K562 (cell line): Measurements from ENCODE around the gene EDA. TPM values are rescaled to one million over a fixed set of nuclear protein-coding genes. Genes with fewer than 3 reads are reported as not detected.

Source experiments
- ATAC-seq: fragments of 200-7000 bp; cut with Tn5 transposase; 3 replicates; pipeline ENCODE4 v1.9.1; 2020; ENCODE audit warnings: moderate library complexity
- BruUV-seq: library from RNA; stranded (reverse); fragments of 400-500 nt; replicated peaks from 2 replicates; lab custom pipeline; 2021; lab: Mats Ljungman, UMichigan
- CTCF ChIA-PET: fragments of 300-600 bp; formaldehyde crosslinking; extraction: SDS; loops from one replicate; lab custom pipeline; 2021; ENCODE audit warnings: low intra/inter-chr PET ratio; lab: Yijun Ruan, JAX
- POLR2A ChIA-PET: fragments of 300-600, 350-650 bp; sonication (Branson Sonifier 250); formaldehyde crosslinking; extraction: SDS; loops from one replicate; lab custom pipeline; 2021; ENCODE audit warnings: antibody characterized with exemption, inconsistent platforms; lab: Yijun Ruan, JAX
- DNase-seq, 4 experiments: peaks; one replicate each; pipeline versions ENCODE4 v3.0.0 to v3.0.0-alpha.2; 2011 to 2018; ENCODE audit warnings: low spot score in 3 of 4, mixed read lengths in 3 of 4; ENCODE audit errors: extremely low read depth in 1 of 4
- FAIRE-seq: peaks from 2 replicates; lab custom pipeline; 2011; peaks lifted over from hg19 to GRCh38; lab: Jason Lieb, UNC
- H2AFZ ChIP-seq: 2 replicates; pipeline ENCODE4 v1.6.0; 2011; ENCODE audit warnings: low read depth, low read length, control low read depth, inconsistent platforms
- H3K27ac ChIP-seq: fragments of 200-600 bp; 3 replicates; pipeline ENCODE4 v1.8.0; 2011; ENCODE audit warnings: low read depth, mild to moderate bottlenecking, control low read depth, inconsistent platforms, low read length, moderate library complexity, mixed read lengths; ENCODE audit errors: extremely low read depth
- H3K27me3 ChIP-seq, 2 experiments: fragments of 300-600 bp in 1 of 2; 2 replicates in 1 of 2; 3 replicates in 1 of 2; pipeline versions ENCODE4 v1.6.0 to v1.8.0; 2011; ENCODE audit warnings: inconsistent platforms in 2 of 2, low read length in 2 of 2, mild to moderate bottlenecking in 1 of 2, mixed read lengths in 1 of 2, moderate library complexity in 1 of 2; ENCODE audit not compliant: control insufficient read depth in 2 of 2, insufficient read depth in 2 of 2
- H3K36me3 ChIP-seq: fragments of 300-600 bp; 3 replicates; pipeline ENCODE4 v1.8.0; 2011; ENCODE audit warnings: mild to moderate bottlenecking, low read length, inconsistent platforms; ENCODE audit not compliant: control insufficient read depth, insufficient read depth
- H3K4me1 ChIP-seq, 2 experiments: fragments of 200-600 bp in 1 of 2; replicated peaks in 1 of 2; 2 replicates in 1 of 2; 3 replicates in 1 of 2; pipeline versions ENCODE4 v1.5.1 to v1.8.0; 2011; ENCODE audit warnings: inconsistent platforms in 2 of 2, low read length in 2 of 2, mild to moderate bottlenecking in 1 of 2, mixed read lengths in 1 of 2, moderate library complexity in 1 of 2; ENCODE audit not compliant: control insufficient read depth in 2 of 2, insufficient read depth in 2 of 2
- H3K4me2 ChIP-seq: 2 replicates; pipeline ENCODE4 v1.6.1; 2011; ENCODE audit warnings: low read length, control low read depth, inconsistent platforms, mixed read lengths; ENCODE audit not compliant: insufficient read depth
- H3K4me3 ChIP-seq: fragments of 200-600 bp; sonication (generic), shearing (Covaris generic); 2 replicates; pipeline ENCODE4 v1.5.1; 2016; ENCODE audit warnings: control low read depth, inconsistent platforms
- H3K79me2 ChIP-seq: fragments of 200-600 bp; 3 replicates; pipeline ENCODE4 v1.8.0; 2011; ENCODE audit warnings: low read length, inconsistent platforms; ENCODE audit not compliant: control insufficient read depth, insufficient read depth
- H3K9ac ChIP-seq, 2 experiments: 2 replicates each; pipeline versions ENCODE4 v1.6.0 to v1.6.1; 2011; ENCODE audit warnings: low read depth in 2 of 2, low read length in 2 of 2, control low read depth in 1 of 2, inconsistent platforms in 1 of 2, mild to moderate bottlenecking in 1 of 2, mixed read lengths in 1 of 2; ENCODE audit not compliant: insufficient read depth in 1 of 2
- H3K9me1 ChIP-seq: one replicate; pipeline ENCODE4 v1.6.0; 2011; ENCODE audit warnings: inconsistent platforms, mild to moderate bottlenecking, low read length, moderate library complexity; ENCODE audit not compliant: control insufficient read depth, insufficient read depth
- H3K9me3 ChIP-seq: replicated peaks from 2 replicates; pipeline ENCODE4 v1.5.1; 2011; ENCODE audit warnings: low read depth, low read length, inconsistent platforms; ENCODE audit not compliant: control insufficient read depth, insufficient read depth
- H4K20me1 ChIP-seq: replicated peaks from 2 replicates; pipeline ENCODE4 v1.6.1; 2011; ENCODE audit warnings: low read length, inconsistent platforms, mixed read lengths; ENCODE audit not compliant: control insufficient read depth, insufficient read depth
- C11orf30 ChIP-seq: fragments of 450-650 bp; IDR thresholded peaks from 2 replicates; pipeline ENCODE4 v1.6.1; 2016; ENCODE audit warnings: low read depth, mild to moderate bottlenecking
- CAMTA2 ChIP-seq: fragments of 250-450 bp; sonication (Bioruptor Pico); conservative IDR thresholded peaks from 2 replicates; pipeline ENCODE4 v1.5.1; 2022
- CHCHD3 ChIP-seq: fragments of 250-450 bp; sonication (Bioruptor Pico); IDR thresholded peaks from 2 replicates; pipeline ENCODE4 v2.1.2; 2022; ENCODE audit warnings: mild to moderate bottlenecking
- CHD2 ChIP-seq: IDR thresholded peaks from 2 replicates; pipeline ENCODE4 v1.6.1; 2011; ENCODE audit warnings: low read depth, low read length
- DIDO1 ChIP-seq: fragments of 450-650 bp; IDR thresholded peaks from 2 replicates; pipeline ENCODE4 v1.6.1; 2016; ENCODE audit warnings: low read depth, missing biosample characterization, missing genetic modification characterization
- HINFP ChIP-seq: fragments of 450-650 bp; conservative IDR thresholded peaks from 2 replicates; pipeline ENCODE4 v1.6.1; 2016; ENCODE audit warnings: missing genetic modification characterization, low read depth, mild to moderate bottlenecking, control low read depth, missing compliant biosample characterization
- MAFF ChIP-seq: IDR thresholded peaks from 2 replicates; pipeline ENCODE4 v1.6.1; 2012; ENCODE audit warnings: low read length, improper control_type of control experiment
- MYNN ChIP-seq, 2 experiments: sonication (generic); formaldehyde crosslinking in 1 of 2; IDR thresholded peaks; 2 replicates each; pipeline versions ENCODE4 v1.5.0 to v1.6.1; 2016 to 2020; ENCODE audit warnings: antibody characterized with exemption in 1 of 2, missing genetic modification reagents in 1 of 2
- NCOA2 ChIP-seq, 2 experiments: fragments of 450-650 bp; IDR thresholded peaks; 2 replicates each; pipeline ENCODE4 v1.6.1; 2018; ENCODE audit warnings: mild to moderate bottlenecking in 2 of 2, moderate library complexity in 1 of 2; ENCODE audit not compliant: partially characterized antibody in 2 of 2
- TAF1 ChIP-seq: IDR thresholded peaks from 2 replicates; pipeline ENCODE4 v1.6.1; 2011; ENCODE audit warnings: mild to moderate bottlenecking, low read length, moderate library complexity; ENCODE audit not compliant: insufficient read depth, control insufficient read depth, severe bottlenecking; ENCODE audit errors: extremely low read depth
- TCF15 ChIP-seq: fragments of 250-450 bp; sonication (Bioruptor Pico); IDR thresholded peaks from 2 replicates; pipeline ENCODE4 v1.8.0; 2022; ENCODE audit warnings: moderate library complexity, mild to moderate bottlenecking, inconsistent platforms
- YBX1 ChIP-seq: fragments of 450-650 bp; IDR thresholded peaks from 2 replicates; pipeline ENCODE4 v1.7.1; 2016; ENCODE audit warnings: mild to moderate bottlenecking
- ZFP91 ChIP-seq: sonication (generic); formaldehyde crosslinking; IDR thresholded peaks from 2 replicates; pipeline ENCODE4 v1.8.0; 2022; ENCODE audit warnings: mild to moderate bottlenecking, missing genetic modification reagents
- ZNF124 ChIP-seq: sonication (generic); formaldehyde crosslinking; IDR thresholded peaks from 2 replicates; pipeline ENCODE4 v1.8.1; 2022; ENCODE audit warnings: missing genetic modification reagents
- ZNF609 ChIP-seq: sonication (generic); formaldehyde crosslinking; IDR thresholded peaks from 2 replicates; pipeline ENCODE4 v1.8.1; 2023; ENCODE audit warnings: missing genetic modification reagents, mild to moderate bottlenecking, borderline replicate concordance
- WGBS: fragments of 100-300 bp; shearing (Covaris generic); methylation state at CpG from one replicate; pipeline ENCODE4 v1.1.6; 2016; ENCODE audit warnings: low coverage, mixed read lengths; ENCODE audit not compliant: insufficient coverage; ENCODE audit errors: missing lambda C conversion rate; 5-methylcytosine and 5-hydroxymethylcytosine counted together
- in situ Hi-C: fragments of 300-500 bp; cut with MboI; formaldehyde crosslinking; loops from 4 replicates; pipeline ENCODE4 v1.15.0; 2018; ENCODE audit warnings: inconsistent platforms, mixed read lengths
- intact Hi-C: fragments of 100-400 bp; cut with micrococcal nuclease; formaldehyde crosslinking; loops from 2 replicates; pipeline ENCODE4 v1.14.2; 2022
- polyA plus RNA-seq, 8 experiments: library from polyadenylated mRNA; depleted of rRNA in 4 of 8; stranded (reverse) in 5 of 8; unstranded in 3 of 8; fragments of >200 nt; fragmentation: Nextera tagmentation in 2 of 8; fragmentation: Illumina TruSeq in 1 of 8; extraction: Ambion mirVana in 2 of 8; extraction: Trizol in 1 of 8; gene quantifications; 2 replicates each; pipeline versions ENCODE4 v1.2.1 to v1.2.3, GENCODE V29; 2011 to 2014; ENCODE audit warnings: inconsistent platforms in 1 of 8, missing spikeins in 1 of 8
- total RNA-seq, 7 experiments: library from RNA; depleted of rRNA in 6 of 7; stranded (reverse); fragments of >200 nt in 6 of 7; fragmentation: Illumina TruSeq in 2 of 7; extraction: Trizol in 2 of 7; gene quantifications; 2 replicates each; pipeline versions ENCODE4 v1.2.1 to v1.2.3, GENCODE V29; 2011 to 2021; ENCODE audit warnings: low replicate concordance in 1 of 7

The EDA gene
- total and polyA plus RNA-seq, 9 of the 15 experiments (the other 6 are each of a cell fraction or from before 2014, with no cell fraction given) = 0.03 to 0.40 (median 0.07) TPM

GRCh38 chrX:69815063-69815462 is 199.2 kb downstream of the EDA start:
- Histone ChIP-seq H3K9me3 (no peaks in the 10 kb centered on the region), H3K79me2 (no peaks in the 10 kb centered on the region), H3K36me3 (no peaks in the 10 kb centered on the region), H3K4me1 (no peaks in the 10 kb centered on the region), H3K27ac (no peak overlapping the region), H3K9me1 (no peaks in the 10 kb centered on the region), H2AFZ (no peak overlapping the region), H4K20me1 (no peaks in the 10 kb centered on the region), H3K9ac (no peak overlapping the region), H3K4me3 (no peak overlapping the region), H3K27me3 (no peaks in the 10 kb centered on the region), H3K4me2 (no peak overlapping the region)
- intact Hi-C loops (no loop called here), in situ Hi-C loops (no loop called here)
- no TSS peak for BruUV-seq
- FAIRE-seq = no peak
- no peak for TF ChIP-seq CHCHD3 (CRISPR knock-in tag)
- no peak for TF ChIP-seq MYNN (IDR thresholded peaks at IDR 0.05)
- no peak for TF ChIP-seq MYNN (CRISPR knock-in tag; IDR thresholded peaks at IDR 0.05)
- TF ChIP-seq NCOA2 (IDR thresholded peaks at IDR 0.05; ENCODE audit: partially characterized antibody in 2 of 2) = no peak
- TF ChIP-seq ZNF609 (CRISPR knock-in tag) = no peak
- TF ChIP-seq TAF1 = no peak
- TF ChIP-seq DIDO1 = no peak
- no peak for TF ChIP-seq TCF15 (CRISPR knock-in tag)
- TF ChIP-seq ZFP91 (CRISPR knock-in tag) = no peak
- no peak for TF ChIP-seq ZNF124 (CRISPR knock-in tag)
- TF ChIP-seq C11orf30 = no peak
- no peak for TF ChIP-seq CHD2
- no peak for TF ChIP-seq YBX1
- no peak for TF ChIP-seq MAFF
- no peak for TF ChIP-seq HINFP
- TF ChIP-seq CAMTA2 = no peak
- WGBS = 0% methylated on average over 3 of the region's 4 CpGs
- CTCF ChIA-PET = no interaction called here
- DNase-seq = no peak
- no peak for ATAC-seq
- POLR2A ChIA-PET = no interaction called here
